Measurements from ENCODE around the gene ZC3H12D. TPM values are rescaled to one million over a fixed set of nuclear protein-coding genes. Genes with fewer than 3 reads are reported as not detected.
"Not testable (repeated sequence)": the region's sequence is repeated elsewhere in the genome, so short reads cannot be mapped to it uniquely, and the experiment has no call there.

Gene ZC3H12D
- total RNA-seq, 2 donors from 2014 or later = 106 to 170 TPM

DNA sequence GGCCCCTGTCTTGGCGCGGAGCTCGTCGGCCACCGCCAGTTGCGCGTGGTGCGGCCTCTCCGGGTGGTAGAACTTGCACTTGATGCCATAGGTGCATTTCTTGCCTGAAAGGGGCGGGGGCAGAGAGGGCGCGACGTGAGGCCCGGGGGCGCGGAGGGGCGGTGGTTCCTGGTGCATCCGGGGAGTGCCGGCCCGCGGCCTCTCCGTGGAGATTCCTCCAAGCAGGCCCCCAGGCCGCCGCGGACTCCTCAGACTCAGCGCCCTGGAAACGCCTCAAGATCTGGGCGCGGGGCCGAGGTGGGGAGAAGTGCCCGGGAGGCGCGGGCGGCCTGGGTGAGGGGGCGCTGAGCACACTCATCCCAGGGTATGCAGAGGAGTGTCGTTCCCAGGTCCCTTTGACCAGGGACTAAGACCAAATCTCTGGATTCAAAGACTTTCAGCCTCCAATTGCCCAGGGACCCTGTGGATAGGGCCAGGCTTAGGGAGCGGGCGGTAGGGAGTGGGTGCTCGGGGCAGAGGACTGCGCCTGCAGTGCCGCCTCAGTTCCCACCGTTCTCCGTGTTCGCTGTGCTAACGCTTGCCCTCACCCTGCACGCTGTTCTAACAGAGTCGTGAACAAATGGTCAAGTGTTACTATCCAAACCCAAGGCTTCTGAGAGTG lies 33.3 kb downstream of the ZC3H12D start:
- H3K4me3 Mint-ChIP-seq = no peak overlapping the region
- no peaks in the 10 kb centered on the region for H3K27me3 Mint-ChIP-seq (ENCODE audit: low read depth)
- no peak overlapping the region for H3K27ac Mint-ChIP-seq
- peaks cover 8% of the 10 kb centered on the region for H3K4me1 Mint-ChIP-seq (ENCODE audit: low read depth)
- DNase-seq = no peak
- no peaks in the 10 kb centered on the region for H3K9me3 Mint-ChIP-seq
- peaks cover 5 to 14% of the 10 kb centered on the region in 2 donors for H3K36me3 Mint-ChIP-seq (ENCODE audit: insufficient read depth in 2 of 2)
- peak; percentile 6 to 28 for ATAC-seq (replicated peaks in 1 of 2)

GRCh38 chr6:149450679-149451375 lies 34.0 kb downstream of the ZC3H12D start:
- ATAC-seq (replicated peaks in 1 of 2) (peak in 1 of 2 donors; percentile 6), DNase-seq (no peak)
- Mint-ChIP-seq H3K27ac (no peak overlapping the region), H3K9me3 (no peaks in the 10 kb centered on the region), H3K4me1 (ENCODE audit: low read depth) (peaks cover 14% of the 10 kb centered on the region), H3K36me3 (ENCODE audit: insufficient read depth in 2 of 2) (peaks cover 5 to 14% of the 10 kb centered on the region in 2 donors), H3K4me3 (peak overlapping the region in 1 of 2 donors; percentile 65), H3K27me3 (ENCODE audit: low read depth) (no peaks in the 10 kb centered on the region)

GRCh38 chr6:149449831-149450678 lies 34.8 kb downstream of the ZC3H12D start:
- Mint-ChIP-seq H3K9me3 (no peaks in the 10 kb centered on the region), H3K4me1 (ENCODE audit: low read depth) (peaks cover 22% of the 10 kb centered on the region), H3K4me3 (peak overlapping the region in 1 of 2 donors; percentile 65), H3K27ac (no peak overlapping the region), H3K27me3 (ENCODE audit: low read depth) (no peaks in the 10 kb centered on the region), H3K36me3 (ENCODE audit: insufficient read depth in 2 of 2) (peaks cover 5 to 11% of the 10 kb centered on the region in 2 donors)
- ATAC-seq (replicated peaks in 1 of 2) (no peak), DNase-seq (no peak)

GRCh38 chr6:149448821-149449453 lies 35.9 kb downstream of the ZC3H12D start:
- no peak overlapping the region for H3K27ac Mint-ChIP-seq
- peaks cover 27% of the 10 kb centered on the region for H3K4me1 Mint-ChIP-seq (ENCODE audit: low read depth)
- DNase-seq (no peak), ATAC-seq (replicated peaks in 1 of 2) (no peak)
- H3K4me3 Mint-ChIP-seq = no peak overlapping the region
- no peaks in the 10 kb centered on the region for H3K27me3 Mint-ChIP-seq (ENCODE audit: low read depth)
- peaks cover 9 to 11% of the 10 kb centered on the region in 2 donors for H3K36me3 Mint-ChIP-seq (ENCODE audit: insufficient read depth in 2 of 2)
- H3K9me3 Mint-ChIP-seq = peaks cover 0 to 4% of the 10 kb centered on the region in 2 donors

DNA sequence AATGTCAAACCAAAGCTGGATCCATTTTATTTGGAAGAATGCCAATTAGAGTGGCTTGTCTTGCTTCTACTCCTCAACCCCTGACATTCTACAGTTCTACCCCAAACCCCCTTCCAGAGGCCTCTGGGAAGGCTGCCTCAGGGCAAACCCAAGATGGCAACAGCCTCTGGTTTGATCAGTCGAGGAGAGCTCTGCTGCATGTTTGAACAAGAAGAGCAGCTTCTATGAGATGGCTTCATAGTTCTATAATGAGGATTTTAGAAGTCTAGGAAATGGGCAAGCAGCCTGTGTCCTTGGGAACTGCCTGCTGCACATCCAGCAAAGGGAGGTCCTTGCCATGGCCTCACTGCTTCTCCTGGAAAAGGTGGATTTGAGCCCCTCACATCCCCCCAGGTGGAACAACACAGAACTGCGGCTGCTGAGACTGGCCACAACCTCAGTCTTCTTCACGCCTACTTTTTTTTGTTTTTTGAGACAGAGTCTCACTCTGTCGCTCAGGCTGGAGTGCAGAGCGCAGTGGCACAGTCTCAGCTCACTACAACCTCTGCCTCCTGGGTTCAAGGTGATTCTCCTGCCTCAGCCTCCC lies 37.9 kb downstream of the ZC3H12D start:
- no peak for ATAC-seq (replicated peaks in 1 of 2)
- Mint-ChIP-seq H3K36me3 (ENCODE audit: insufficient read depth in 2 of 2) (peaks cover 11 to 15% of the 10 kb centered on the region in 2 donors), H3K9me3 (peaks cover 0 to 4% of the 10 kb centered on the region in 2 donors), H3K4me3 (no peak overlapping the region), H3K27ac (peak overlapping the region; percentile 75), H3K27me3 (ENCODE audit: low read depth) (no peaks in the 10 kb centered on the region), H3K4me1 (ENCODE audit: low read depth) (peaks cover 31% of the 10 kb centered on the region)
- DNase-seq = no peak

GRCh38 chr6:149445573-149445972 lies 39.2 kb downstream of the ZC3H12D start:
- peaks cover 29% of the 10 kb centered on the region for H3K4me1 Mint-ChIP-seq (ENCODE audit: low read depth)
- ATAC-seq (replicated peaks in 1 of 2) = no peak
- H3K9me3 Mint-ChIP-seq = peaks cover 0 to 4% of the 10 kb centered on the region in 2 donors
- H3K27me3 Mint-ChIP-seq (ENCODE audit: low read depth) = no peaks in the 10 kb centered on the region
- H3K27ac Mint-ChIP-seq = no peak overlapping the region
- no peak for DNase-seq
- peaks cover 10 to 15% of the 10 kb centered on the region in 2 donors for H3K36me3 Mint-ChIP-seq (ENCODE audit: insufficient read depth in 2 of 2)
- H3K4me3 Mint-ChIP-seq = no peak overlapping the region

DNA sequence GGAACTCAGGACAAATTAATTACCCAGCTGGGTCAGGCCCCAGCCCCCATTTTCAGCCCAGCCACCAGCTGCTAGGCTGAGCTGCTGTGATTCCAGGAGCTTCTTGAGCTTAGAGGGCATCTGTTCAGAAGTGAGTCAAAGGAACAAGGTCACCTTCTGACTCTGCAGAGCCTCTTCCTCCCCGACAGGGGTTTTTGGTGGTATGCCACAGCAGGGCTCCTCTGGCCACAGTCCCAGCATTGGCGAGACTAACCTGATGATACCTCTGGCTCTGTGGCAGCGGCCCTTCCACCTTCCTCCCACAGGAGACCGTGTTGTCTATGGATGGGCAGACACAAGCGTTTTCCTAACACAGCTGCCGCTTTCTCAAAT lies 39.7 kb downstream of the ZC3H12D start:
- DNase-seq (peak; percentile 73), ATAC-seq (replicated peaks in 1 of 2) (peak; percentile 75 to 79)
- Mint-ChIP-seq H3K9me3 (peaks cover 0 to 4% of the 10 kb centered on the region in 2 donors), H3K36me3 (ENCODE audit: insufficient read depth in 2 of 2) (peaks cover 8 to 15% of the 10 kb centered on the region in 2 donors), H3K27me3 (ENCODE audit: low read depth) (no peaks in the 10 kb centered on the region), H3K27ac (no peak overlapping the region), H3K4me1 (ENCODE audit: low read depth) (peaks cover 29% of the 10 kb centered on the region), H3K4me3 (no peak overlapping the region)

GRCh38 chr6:149444360-149445094 lies 40.3 kb downstream of the ZC3H12D start:
- H3K36me3 Mint-ChIP-seq (ENCODE audit: insufficient read depth in 2 of 2) = peaks cover 6 to 13% of the 10 kb centered on the region in 2 donors
- DNase-seq; H3K4me3 Mint-ChIP-seq; H3K27me3 Mint-ChIP-seq (ENCODE audit: low read depth); H3K9me3 Mint-ChIP-seq: not testable (repeated sequence)
- peak; percentile 22 to 32 for ATAC-seq (replicated peaks in 1 of 2)
- peak overlapping the region; percentile 57 for H3K27ac Mint-ChIP-seq
- peaks cover 33% of the 10 kb centered on the region for H3K4me1 Mint-ChIP-seq (ENCODE audit: low read depth)

- DNase-seq (peak in 1 of 2 donors; percentile 45), ATAC-seq (replicated peaks in 1 of 2) (peak; percentile 46 to 55)
- Mint-ChIP-seq H3K4me1 (ENCODE audit: low read depth) (peaks cover 43% of the 10 kb centered on the region), H3K27me3 (ENCODE audit: low read depth) (no peaks in the 10 kb centered on the region), H3K36me3 (ENCODE audit: insufficient read depth in 2 of 2) (peaks cover 5 to 12% of the 10 kb centered on the region in 2 donors), H3K9me3 (peaks cover 0 to 4% of the 10 kb centered on the region in 2 donors), H3K4me3 (no peak overlapping the region), H3K27ac (peak overlapping the region; percentile 90)
Measured at GRCh38 chr6:149443411-149444181, 41.2 kb downstream of the ZC3H12D start.

- DNase-seq = no peak
- Mint-ChIP-seq H3K4me1 (ENCODE audit: low read depth) (peaks cover 60% of the 10 kb centered on the region), H3K27me3 (ENCODE audit: low read depth) (no peaks in the 10 kb centered on the region), H3K36me3 (ENCODE audit: insufficient read depth in 2 of 2) (peaks cover 6 to 12% of the 10 kb centered on the region in 2 donors), H3K9me3 (peaks cover 0 to 4% of the 10 kb centered on the region in 2 donors), H3K27ac (peak overlapping the region; percentile 66), H3K4me3 (no peak overlapping the region)
- ATAC-seq (replicated peaks in 1 of 2) = no peak
Measured at GRCh38 chr6:149441740-149442139, 43.1 kb downstream of the ZC3H12D start.
